ENCODE data around the gene TUBGCP5.
"Not testable (repeated sequence)": the region's sequence is repeated elsewhere in the genome, so short reads cannot be mapped to it uniquely, and the experiment has no call there.

Gene TUBGCP5

GRCh38 chr15:23039143-23039916 lies at the start of gene TUBGCP5:
TSS of gene TUBGCP5 (minus strand) at chr15:23039569. CDS start at chr15:23039543, 26 bp downstream.
- peak; percentile 99 for DNase-seq

- DNase-seq: peak; percentile 19
Observed at GRCh38 chr15:23083115-23083514, 43.7 kb upstream of the TUBGCP5 start.

GRCh38 chr15:23081996-23082737 lies 42.8 kb upstream of the TUBGCP5 start:
- DNase-seq: peak; percentile 22

- DNase-seq: peak; percentile 32
Observed at GRCh38 chr15:23081271-23081670, 41.9 kb upstream of the TUBGCP5 start.

- DNase-seq: peak; percentile 22
Observed at GRCh38 chr15:23079766-23080165, 40.4 kb upstream of the TUBGCP5 start.

GRCh38 chr15:23075927-23076326 lies 36.6 kb upstream of the TUBGCP5 start:
- DNase-seq: peak; percentile 30

- peak; percentile 2 for DNase-seq
Observed at GRCh38 chr15:23074684-23075083, 35.3 kb upstream of the TUBGCP5 start.

- peak; percentile 49 for DNase-seq
Observed at GRCh38 chr15:23073890-23074646, 34.7 kb upstream of the TUBGCP5 start.

- DNase-seq: peak; percentile 60
Observed at GRCh38 chr15:23072633-23073032, 33.3 kb upstream of the TUBGCP5 start.

GRCh38 chr15:23069496-23070166 lies 30.3 kb upstream of the TUBGCP5 start:
- peak; percentile 72 for DNase-seq

DNA sequence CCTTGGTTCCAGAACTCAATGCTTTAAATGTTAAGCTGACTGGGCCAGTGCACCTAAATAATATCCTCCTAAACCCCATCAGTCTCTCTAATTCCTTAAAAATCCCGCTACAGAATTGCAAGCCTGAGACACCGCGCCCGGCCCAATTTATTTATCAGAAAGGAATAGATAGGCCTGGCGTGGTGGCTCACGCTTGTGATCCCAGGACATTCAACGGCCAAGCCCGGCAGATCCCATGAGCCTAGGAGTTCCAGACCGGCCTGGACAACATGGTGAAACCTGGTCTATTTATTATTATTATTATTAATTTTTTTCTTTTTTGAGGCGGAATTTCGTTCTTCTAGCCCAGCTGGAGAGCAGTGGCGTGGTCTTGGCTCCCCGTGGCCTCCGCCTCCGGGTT lies 28.0 kb upstream of the TUBGCP5 start:
- DNase-seq: peak; percentile 14

- DNase-seq: peak; percentile 40
Observed at GRCh38 chr15:23065836-23066235, 26.5 kb upstream of the TUBGCP5 start.

GRCh38 chr15:23064156-23064555 lies 24.8 kb upstream of the TUBGCP5 start:
- peak; percentile 26 for DNase-seq

DNA sequence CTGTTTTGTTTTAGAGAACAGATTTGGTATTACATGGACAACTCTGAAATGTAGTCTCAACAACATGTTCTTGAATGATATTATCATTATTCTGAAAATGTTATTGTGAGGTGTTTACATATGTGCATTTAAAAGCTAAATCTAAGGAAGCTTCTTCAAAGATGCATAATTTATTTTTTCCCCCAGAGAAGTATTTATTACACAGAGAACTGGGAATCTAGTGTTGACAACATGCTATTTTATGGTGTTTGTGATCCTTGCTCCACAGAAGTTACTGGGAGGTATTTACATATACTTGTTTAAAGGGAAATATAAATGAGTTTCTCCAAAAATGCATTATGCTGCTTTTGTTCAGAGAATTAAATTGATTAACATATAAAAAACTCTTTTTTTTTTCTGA lies 18.3 kb upstream of the TUBGCP5 start:
- DNase-seq: no peak

GRCh38 chr15:23055316-23055715 lies 15.9 kb upstream of the TUBGCP5 start:
- DNase-seq: no peak

GRCh38 chr15:23052522-23052921 lies 13.2 kb upstream of the TUBGCP5 start:
- no peak for DNase-seq

GRCh38 chr15:23050708-23051107 lies 11.3 kb upstream of the TUBGCP5 start:
- DNase-seq: no peak

DNA sequence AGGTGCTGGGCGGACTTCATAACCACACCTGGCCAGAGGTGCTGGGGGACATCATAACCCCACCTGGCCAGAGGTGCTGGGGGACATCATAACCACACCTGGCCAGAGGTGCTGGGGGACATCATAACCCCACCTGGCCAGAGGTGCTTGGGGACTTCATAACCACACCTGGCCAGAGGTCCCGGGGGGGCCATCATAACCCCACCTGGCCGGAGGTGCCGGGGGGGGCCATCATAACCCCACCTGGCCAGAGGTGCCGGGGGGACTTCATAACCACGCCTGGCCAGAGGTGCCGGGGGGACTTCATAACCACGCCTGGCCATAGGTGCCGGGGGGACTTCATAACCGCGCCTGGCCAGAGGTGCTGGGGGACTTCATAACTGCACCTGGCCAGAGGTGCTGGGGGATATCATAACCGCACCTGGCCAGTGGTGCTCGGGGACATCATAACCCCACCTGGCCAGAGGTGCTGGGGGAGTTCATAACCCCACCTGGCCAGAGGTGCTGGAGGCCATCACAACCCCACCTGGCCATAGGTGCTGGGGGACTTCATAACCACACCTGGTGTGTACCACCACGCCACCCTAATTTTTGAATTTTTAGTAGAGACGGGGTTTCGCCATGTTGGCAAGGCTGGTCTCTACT lies 10.7 kb upstream of the TUBGCP5 start:
- DNase-seq: no peak

DNA sequence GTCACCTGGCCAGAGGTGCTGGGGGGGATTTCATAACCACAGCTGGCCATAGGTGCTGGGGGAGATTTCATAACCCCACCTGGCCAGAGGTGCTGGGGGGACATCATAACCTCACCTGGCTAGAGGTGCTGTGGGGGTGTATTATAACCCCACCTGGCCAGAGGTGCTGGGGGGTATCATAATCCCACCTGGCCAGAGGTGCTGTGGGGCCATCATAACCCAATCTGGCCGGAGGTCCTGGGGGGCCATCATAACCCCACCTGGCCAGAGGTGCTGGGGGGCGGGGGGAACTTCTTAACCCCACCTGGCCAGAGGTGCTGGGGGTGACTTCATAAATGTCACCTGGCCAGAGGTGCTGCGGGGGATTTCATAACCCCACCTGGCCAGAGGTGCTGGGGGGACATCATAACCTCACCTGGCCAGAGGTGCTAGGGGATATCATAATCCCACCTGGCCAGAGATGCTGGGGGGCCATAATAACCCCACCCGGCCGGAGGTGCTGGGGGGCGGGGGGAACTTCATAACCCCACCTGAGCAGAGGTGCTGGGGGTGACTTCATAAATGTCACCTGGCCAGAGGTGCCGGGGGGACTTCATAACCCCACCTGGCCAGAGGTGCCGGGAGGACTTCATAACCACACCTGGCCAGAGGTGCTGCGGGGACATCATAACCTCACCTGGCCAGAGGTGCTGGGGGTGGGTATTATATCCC lies 9.4 kb upstream of the TUBGCP5 start:
- DNase-seq: not testable (repeated sequence)

GRCh38 chr15:23043987-23044386 lies 4.6 kb upstream of the TUBGCP5 start:
- not testable (repeated sequence) for DNase-seq

GRCh38 chr15:23043535-23043934 lies 4.2 kb upstream of the TUBGCP5 start:
- not testable (repeated sequence) for DNase-seq

GRCh38 chr15:23041736-23042135 lies 2.4 kb upstream of the TUBGCP5 start:
- not testable (repeated sequence) for DNase-seq

All from islet precursor cell (in vitro differentiated cells).